Measurements from ENCODE around the gene SKAP1. TPM values are rescaled to one million over a fixed set of nuclear protein-coding genes. Genes with fewer than 3 reads are reported as not detected.
A peak's percentile ranks its signal among the peaks of the same experiment; 100 is the strongest.

Gene SKAP1
- total RNA-seq, 6 donors from 2014 or later: 1.9 to 5.3 (median 3.9) TPM

DNA sequence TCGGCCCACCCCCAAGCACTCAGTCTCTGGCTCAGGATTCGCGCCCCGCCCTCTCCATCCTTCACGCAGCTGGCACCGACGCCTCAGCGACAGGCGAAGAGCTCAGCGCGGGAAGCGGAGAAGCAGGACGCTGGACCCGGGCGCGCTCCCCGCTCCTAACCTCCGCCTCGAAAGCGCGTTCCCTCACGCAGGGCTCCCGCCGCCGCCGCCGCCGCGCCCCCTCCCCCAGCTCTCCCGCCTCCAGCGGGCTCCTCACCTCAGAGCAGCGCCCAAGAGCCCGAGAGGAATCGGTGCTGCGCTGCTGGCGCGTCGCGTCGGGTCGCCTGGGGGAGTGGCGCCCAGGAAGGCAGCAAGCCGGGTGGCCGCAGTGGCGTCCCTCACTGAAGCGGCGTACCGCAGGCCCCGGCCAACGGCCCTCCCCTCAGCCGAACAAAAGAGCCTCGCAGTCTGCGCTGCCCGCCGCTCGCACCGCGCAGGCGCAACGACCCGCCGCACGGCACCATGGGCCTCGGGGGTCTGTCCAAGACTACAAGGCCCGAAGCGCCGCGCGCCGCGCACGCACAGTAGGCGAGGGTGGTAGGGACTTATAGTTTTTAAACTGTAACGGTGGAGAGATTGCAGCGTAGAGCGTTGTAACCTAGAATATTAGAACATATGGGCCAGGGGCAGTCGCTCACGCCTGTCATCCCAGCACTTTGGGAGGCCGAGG is 328.8 kb downstream of the SKAP1 start, which contains the start of gene CBX1:
Gene CBX1, minus strand, starts transcription at position 467 of the 709 bp plus-strand sequence. CDS start 24,474 bp downstream, outside the sequence.
- peak within 1 kb of the TSS; percentile 61 to 96 (median 81) for H3K27ac ChIP-seq
- H3K36me3 ChIP-seq: no peaks in the 10 kb centered on the region
- ATAC-seq (ENCODE audit: low FRiP score in 2 of 2) (peak; percentile 98 to 99), DNase-seq (peak; percentile 96 to 99)
- H3K9me3 ChIP-seq: no peaks in the 10 kb centered on the region
- TF ChIP-seq, protein P1, sequence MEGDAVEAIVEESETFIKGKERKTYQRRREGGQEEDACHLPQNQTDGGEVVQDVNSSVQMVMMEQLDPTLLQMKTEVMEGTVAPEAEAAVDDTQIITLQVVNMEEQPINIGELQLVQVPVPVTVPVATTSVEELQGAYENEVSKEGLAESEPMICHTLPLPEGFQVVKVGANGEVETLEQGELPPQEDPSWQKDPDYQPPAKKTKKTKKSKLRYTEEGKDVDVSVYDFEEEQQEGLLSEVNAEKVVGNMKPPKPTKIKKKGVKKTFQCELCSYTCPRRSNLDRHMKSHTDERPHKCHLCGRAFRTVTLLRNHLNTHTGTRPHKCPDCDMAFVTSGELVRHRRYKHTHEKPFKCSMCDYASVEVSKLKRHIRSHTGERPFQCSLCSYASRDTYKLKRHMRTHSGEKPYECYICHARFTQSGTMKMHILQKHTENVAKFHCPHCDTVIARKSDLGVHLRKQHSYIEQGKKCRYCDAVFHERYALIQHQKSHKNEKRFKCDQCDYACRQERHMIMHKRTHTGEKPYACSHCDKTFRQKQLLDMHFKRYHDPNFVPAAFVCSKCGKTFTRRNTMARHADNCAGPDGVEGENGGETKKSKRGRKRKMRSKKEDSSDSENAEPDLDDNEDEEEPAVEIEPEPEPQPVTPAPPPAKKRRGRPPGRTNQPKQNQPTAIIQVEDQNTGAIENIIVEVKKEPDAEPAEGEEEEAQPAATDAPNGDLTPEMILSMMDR (IDR thresholded peaks at IDR 0.05): peak in 1 of 6 experiments; percentile 38
- TF ChIP-seq POLR2AphosphoS5 (IDR thresholded peaks at IDR 0.05): peak; percentile 39 to 88
- TF ChIP-seq POLR2A (IDR thresholded peaks at IDR 0.05): peak in 2 of 4 donors; percentile 66 to 79
- no peak for TF ChIP-seq EP300 (IDR thresholded peaks at IDR 0.05)
- peaks cover 7 to 20% (median 10%) of the 10 kb centered on the region in 4 donors for H3K4me1 ChIP-seq
- 0 to 1% methylated on average over 22 to 70 of the region's 79 CpGs for WGBS, 2 donors
- H3K4me3 ChIP-seq: peak within 1 kb of the TSS; percentile 67 to 84 (median 78)
- H3K27me3 ChIP-seq: no peaks in the 10 kb centered on the region

DNA sequence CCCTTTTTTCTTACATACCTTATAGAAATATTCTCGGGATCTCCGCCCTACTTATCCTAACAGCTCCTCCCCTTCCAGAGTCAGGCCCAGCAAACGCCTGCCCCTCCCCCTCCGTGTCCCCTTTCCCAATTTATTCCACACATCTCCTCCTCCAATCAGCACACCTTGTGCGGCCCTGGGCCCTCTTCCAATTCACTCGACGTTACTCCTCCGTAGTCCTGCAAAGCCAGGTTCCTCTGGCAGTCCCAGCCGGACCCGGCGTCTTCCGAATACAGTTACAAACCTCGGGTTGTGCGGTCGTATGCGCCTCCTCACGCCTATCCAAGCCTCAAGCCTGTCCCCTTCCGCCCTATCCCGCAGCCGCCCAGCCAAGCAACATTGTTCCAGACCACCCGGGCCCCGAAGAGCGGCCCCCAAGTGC is 329.4 kb downstream of the SKAP1 start:
- Histone ChIP-seq H3K9me3 (no peaks in the 10 kb centered on the region), H3K4me1 (peaks cover 7 to 20% (median 10%) of the 10 kb centered on the region in 4 donors), H3K36me3 (no peaks in the 10 kb centered on the region), H3K4me3 (peak overlapping the region; percentile 67 to 84 (median 78)), H3K27me3 (no peaks in the 10 kb centered on the region), H3K27ac (peak overlapping the region; percentile 61 to 96 (median 81))
- TF ChIP-seq, protein P1 (IDR thresholded peaks at IDR 0.05): no peak
- TF ChIP-seq POLR2A (IDR thresholded peaks at IDR 0.05): no peak
- TF ChIP-seq EP300 (IDR thresholded peaks at IDR 0.05): no peak
- TF ChIP-seq POLR2AphosphoS5 (IDR thresholded peaks at IDR 0.05): no peak
- WGBS, 2 donors: 1 to 2% methylated on average over 17 to 23 of the region's 23 CpGs
- DNase-seq (peak in 1 of 2 donors; percentile 67), ATAC-seq (ENCODE audit: low FRiP score in 2 of 2) (peak; percentile 41 to 52)

DNA sequence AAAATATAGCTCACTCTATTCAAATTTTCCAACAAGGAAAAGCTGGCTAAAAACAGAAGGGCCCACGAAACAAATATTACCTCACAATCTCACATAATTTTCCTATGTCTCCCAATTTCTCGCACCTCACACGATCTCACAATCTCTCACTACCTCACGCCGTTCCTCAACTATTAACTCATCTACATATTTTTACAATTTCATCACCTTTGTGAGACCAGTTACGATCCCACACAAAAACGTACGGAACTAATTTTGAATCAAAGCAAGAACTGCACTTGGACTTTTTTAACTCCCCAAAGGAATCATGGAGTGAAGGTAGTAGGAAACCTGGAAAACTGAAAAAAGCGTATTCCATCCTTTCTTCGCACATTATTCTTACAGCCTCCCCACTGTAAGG is 329.9 kb downstream of the SKAP1 start:
- no peaks in the 10 kb centered on the region for H3K9me3 ChIP-seq
- peak overlapping the region; percentile 61 to 96 (median 81) for H3K27ac ChIP-seq
- no peak for DNase-seq
- 45 to 53% methylated on average over 10 of the region's 10 CpGs for WGBS, 2 donors
- no peak for ATAC-seq (ENCODE audit: low FRiP score in 2 of 2)
- peak overlapping the region; percentile 67 to 84 (median 78) for H3K4me3 ChIP-seq
- H3K27me3 ChIP-seq: no peaks in the 10 kb centered on the region
- TF ChIP-seq POLR2AphosphoS5 (IDR thresholded peaks at IDR 0.05) (no peak), POLR2A (IDR thresholded peaks at IDR 0.05) (no peak), EP300 (IDR thresholded peaks at IDR 0.05) (no peak)
- TF ChIP-seq, protein P1 (IDR thresholded peaks at IDR 0.05): no peak
- peaks cover 7 to 20% (median 10%) of the 10 kb centered on the region in 4 donors for H3K4me1 ChIP-seq
- no peaks in the 10 kb centered on the region for H3K36me3 ChIP-seq

DNA sequence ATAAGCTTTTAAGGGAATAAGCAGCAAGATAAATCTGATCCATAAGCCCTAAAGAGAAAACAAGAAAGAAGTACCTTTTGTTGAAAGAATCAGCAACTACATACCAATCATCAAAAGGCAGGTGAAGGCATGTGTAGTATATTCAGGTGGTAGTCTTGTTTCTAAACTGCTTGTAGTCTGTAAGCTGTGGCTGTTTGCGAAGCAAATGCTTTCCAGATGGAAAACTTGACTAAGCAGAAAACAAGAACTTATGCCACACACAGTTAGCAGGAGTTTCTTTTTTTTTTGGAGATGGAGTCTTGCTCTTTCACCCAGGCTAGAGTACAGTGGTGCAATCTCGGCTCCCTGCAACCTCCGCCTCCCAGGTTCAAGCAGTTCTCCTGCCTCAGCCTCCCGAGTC is 334.4 kb downstream of the SKAP1 start:
- Histone ChIP-seq H3K4me3 (no peak overlapping the region), H3K9me3 (no peaks in the 10 kb centered on the region), H3K27me3 (no peaks in the 10 kb centered on the region), H3K36me3 (peaks cover 0 to 3% (median 0%) of the 10 kb centered on the region in 4 donors), H3K27ac (no peak overlapping the region), H3K4me1 (peaks cover 7 to 12% (median 9%) of the 10 kb centered on the region in 4 donors)
- ATAC-seq (ENCODE audit: low FRiP score in 2 of 2) (no peak), DNase-seq (no peak)
- TF ChIP-seq POLR2AphosphoS5 (IDR thresholded peaks at IDR 0.05): no peak
- TF ChIP-seq, protein P1 (IDR thresholded peaks at IDR 0.05): no peak
- no peak for TF ChIP-seq POLR2A (IDR thresholded peaks at IDR 0.05)
- no peak for TF ChIP-seq EP300 (IDR thresholded peaks at IDR 0.05)
- 86 to 89% methylated on average over 4 of the region's 4 CpGs for WGBS, 2 donors

Measured in upper lobe of left lung (tissue), 6 donors.